HepG2 (cell line): Measurements from ENCODE around the gene NME4. TPM values are rescaled to one million over a fixed set of nuclear protein-coding genes. Genes with fewer than 3 reads are reported as not detected.

Experiments
- CREM ChIP-seq, 2 experiments: sonication (generic) in 1 of 2; formaldehyde crosslinking in 1 of 2; IDR thresholded peaks; 2 replicates each; pipeline versions ENCODE4 v1.4.0 to v1.6.1; 2016 to 2020; ENCODE audit warnings: antibody characterized with exemption in 1 of 2, mild to moderate bottlenecking in 1 of 2, missing genetic modification reagents in 1 of 2
- HDAC2 ChIP-seq: sonication (generic); formaldehyde crosslinking; IDR thresholded peaks from 2 replicates; pipeline ENCODE4 v1.4.0; 2020; ENCODE audit warnings: missing genetic modification reagents
- HNRNPL ChIP-seq: fragments of 200-400 bp; formaldehyde crosslinking; IDR thresholded peaks from 2 replicates; pipeline ENCODE4 v1.6.1; 2017; ENCODE audit warnings: mild to moderate bottlenecking, low read depth, low read length
- KAT7 ChIP-seq: IDR thresholded peaks from 2 replicates; pipeline ENCODE4 v1.6.1; 2018; ENCODE audit warnings: borderline replicate concordance, missing compliant biosample characterization
- KAT8 ChIP-seq: IDR thresholded peaks from 2 replicates; pipeline ENCODE4 v1.6.1; 2016; ENCODE audit warnings: missing genetic modification reagents, missing compliant biosample characterization
- KDM2A ChIP-seq: sonication (generic); formaldehyde crosslinking; IDR thresholded peaks from 2 replicates; pipeline ENCODE4 v1.4.0; 2020; ENCODE audit warnings: low read depth, missing genetic modification reagents, borderline replicate concordance
- KDM6A ChIP-seq: IDR thresholded peaks from 2 replicates; pipeline ENCODE4 v1.6.1; 2016; ENCODE audit warnings: low read depth
- MEIS1 ChIP-seq: sonication (generic); formaldehyde crosslinking; IDR thresholded peaks from 2 replicates; pipeline ENCODE4 v1.9.0; 2021; ENCODE audit warnings: mild to moderate bottlenecking, missing genetic modification reagents, moderate library complexity, borderline replicate concordance
- MYC ChIP-seq: sonication (generic); formaldehyde crosslinking; IDR thresholded peaks from 2 replicates; pipeline ENCODE4 v1.9.0; 2021; ENCODE audit warnings: missing genetic modification reagents, borderline replicate concordance
- NCOA2 ChIP-seq: sonication (generic); formaldehyde crosslinking; IDR thresholded peaks from 2 replicates; pipeline ENCODE4 v1.8.0; 2022; ENCODE audit warnings: inconsistent platforms
- NRL ChIP-seq: sonication (generic); formaldehyde crosslinking; IDR thresholded peaks from 2 replicates; pipeline ENCODE4 v1.5.0; 2020; ENCODE audit warnings: missing genetic modification reagents, mild to moderate bottlenecking, moderate library complexity, borderline replicate concordance
- RBFOX2 ChIP-seq: fragments of 200-400 bp; formaldehyde crosslinking; IDR thresholded peaks from 2 replicates; pipeline ENCODE4 v1.6.1; 2017; ENCODE audit warnings: low read depth, mild to moderate bottlenecking, low read length
- RELA ChIP-seq: sonication (generic); formaldehyde crosslinking; IDR thresholded peaks from 2 replicates; pipeline ENCODE4 v1.4.0; 2020; ENCODE audit warnings: missing genetic modification reagents
- SNAI1 ChIP-seq: sonication (generic); formaldehyde crosslinking; IDR thresholded peaks from 2 replicates; pipeline ENCODE4 v1.5.0; 2020; ENCODE audit warnings: mild to moderate bottlenecking, missing genetic modification reagents, borderline replicate concordance
- TEAD3 ChIP-seq: optimal IDR thresholded peaks from 2 replicates; pipeline ENCODE3; 2016; ENCODE audit warnings: borderline replicate concordance
- YEATS4 ChIP-seq: sonication (generic); formaldehyde crosslinking; IDR thresholded peaks from 2 replicates; pipeline ENCODE4 v1.4.0; 2020; ENCODE audit warnings: missing genetic modification reagents, borderline replicate concordance
- ZC3H13 ChIP-seq: sonication (generic); formaldehyde crosslinking; IDR thresholded peaks from 2 replicates; pipeline ENCODE4 v1.8.1; 2023; ENCODE audit warnings: mild to moderate bottlenecking, missing genetic modification reagents, moderate library complexity
- ZFX ChIP-seq: sonication (generic); formaldehyde crosslinking; IDR thresholded peaks from 2 replicates; pipeline ENCODE4 v1.4.0; 2020; ENCODE audit warnings: mild to moderate bottlenecking, low read depth, missing genetic modification reagents, moderate library complexity
- ZNF275 ChIP-seq: sonication (generic); formaldehyde crosslinking; IDR thresholded peaks from 2 replicates; pipeline ENCODE4 v1.8.0; 2022; ENCODE audit warnings: missing genetic modification reagents, mild to moderate bottlenecking, inconsistent platforms, borderline replicate concordance
- ZNF451 ChIP-seq: sonication (generic); formaldehyde crosslinking; IDR thresholded peaks from 2 replicates; pipeline ENCODE4 v1.5.0; 2020; ENCODE audit warnings: mild to moderate bottlenecking, missing genetic modification reagents
- ZNF564 ChIP-seq: sonication (generic); formaldehyde crosslinking; IDR thresholded peaks from 2 replicates; pipeline ENCODE4 v1.8.1; 2023; ENCODE audit warnings: mild to moderate bottlenecking, missing genetic modification reagents
- ZNF724P ChIP-seq: sonication (generic); formaldehyde crosslinking; IDR thresholded peaks from 2 replicates; pipeline ENCODE4 v1.8.0; 2022; ENCODE audit warnings: missing genetic modification reagents, borderline replicate concordance
- ZNF788 ChIP-seq: sonication (generic); formaldehyde crosslinking; IDR thresholded peaks from 2 replicates; pipeline ENCODE4 v1.5.0; 2020; ENCODE audit warnings: mild to moderate bottlenecking, missing genetic modification reagents, borderline replicate concordance
- polyA plus RNA-seq, 8 experiments: library from polyadenylated mRNA; depleted of rRNA in 3 of 8; stranded (reverse) in 7 of 8; unstranded in 1 of 8; fragments of >200 nt; fragmentation: Illumina TruSeq in 4 of 8; extraction: Trizol in 4 of 8; gene quantifications; 2 replicates each; pipeline versions ENCODE4 v1.2.1 to v1.2.3, GENCODE V29; 2011 to 2016; ENCODE audit warnings: low read depth in 4 of 8, missing spikeins in 1 of 8, mixed read lengths in 1 of 8; ENCODE audit not compliant: insufficient read depth in 1 of 8
- total RNA-seq, 5 experiments: library from RNA; depleted of rRNA; stranded (reverse); fragments of >200 nt; fragmentation: Illumina TruSeq; extraction: Trizol; gene quantifications; 2 replicates each; pipeline ENCODE4 v1.2.3, GENCODE V29; 2016; ENCODE audit warnings: low read depth in 1 of 5
- TF ChIP-seq, protein P1 (sequence below): sonication (generic); formaldehyde crosslinking; IDR thresholded peaks from 2 replicates; pipeline ENCODE4 v1.4.0; 2020; ENCODE audit warnings: mild to moderate bottlenecking, missing genetic modification reagents
- TF ChIP-seq, protein P2 (sequence below): sonication (generic); formaldehyde crosslinking; IDR thresholded peaks from 2 replicates; pipeline ENCODE4 v1.4.0; 2020; ENCODE audit warnings: missing genetic modification reagents

NME4 gene
- total and polyA plus RNA-seq, 2 of the 13 experiments (the other 11 are each of a cell fraction or from before 2014, with no cell fraction given), result 121 to 263 TPM

GRCh38 chr16:359067-359763, 37.8 kb upstream of the NME4 start (continued):
- TF ChIP-seq SNAI1 (CRISPR knock-in tag) (0 out of 2 replicates have a peak, but pooled peaks have one; percentile 55), MEIS1 (no peak), ZNF724P (peak; percentile 61; the same call in 1 of the 2 replicates), KAT8 (peak; percentile 64; the same call in 1 of the 2 replicates), KDM2A (CRISPR knock-in tag) (peak; percentile 53; the same call in 1 of the 2 replicates), KAT7 (peak; percentile 50; the same call in 1 of the 2 replicates), HDAC2 (peak; percentile 91), NCOA2 (CRISPR knock-in tag) (0 out of 2 replicates have a peak, but pooled peaks have one; percentile 21), HNRNPL (peak; percentile 86), RBFOX2 (peak; percentile 52), KDM6A (CRISPR knock-in tag) (peak; percentile 68; the same call in 1 of the 2 replicates), ZNF451 (CRISPR knock-in tag) (peak; percentile 6; the same call in 1 of the 2 replicates), ZNF564 (CRISPR knock-in tag) (peak; percentile 60; the same call in 1 of the 2 replicates), YEATS4 (CRISPR knock-in tag) (peak; percentile 64; the same call in 1 of the 2 replicates), ZC3H13 (peak; percentile 62; the same call in 1 of the 2 replicates), CREM (IDR thresholded peaks at IDR 0.05) (peak; percentile 53; the same call in 1 of the 2 replicates), CREM (CRISPR knock-in tag; IDR thresholded peaks at IDR 0.05) (no peak), TEAD3 (CRISPR knock-in tag) (peak; percentile 61), ZNF275 (CRISPR knock-in tag) (no peak), RELA (CRISPR knock-in tag) (no peak), NRL (peak; percentile 83), ZFX (CRISPR knock-in tag) (peak; percentile 90), ZNF788 (peak; percentile 53; the same call in 1 of the 2 replicates), MYC (CRISPR knock-in tag) (peak; percentile 69)
- TF ChIP-seq, protein P1, sequence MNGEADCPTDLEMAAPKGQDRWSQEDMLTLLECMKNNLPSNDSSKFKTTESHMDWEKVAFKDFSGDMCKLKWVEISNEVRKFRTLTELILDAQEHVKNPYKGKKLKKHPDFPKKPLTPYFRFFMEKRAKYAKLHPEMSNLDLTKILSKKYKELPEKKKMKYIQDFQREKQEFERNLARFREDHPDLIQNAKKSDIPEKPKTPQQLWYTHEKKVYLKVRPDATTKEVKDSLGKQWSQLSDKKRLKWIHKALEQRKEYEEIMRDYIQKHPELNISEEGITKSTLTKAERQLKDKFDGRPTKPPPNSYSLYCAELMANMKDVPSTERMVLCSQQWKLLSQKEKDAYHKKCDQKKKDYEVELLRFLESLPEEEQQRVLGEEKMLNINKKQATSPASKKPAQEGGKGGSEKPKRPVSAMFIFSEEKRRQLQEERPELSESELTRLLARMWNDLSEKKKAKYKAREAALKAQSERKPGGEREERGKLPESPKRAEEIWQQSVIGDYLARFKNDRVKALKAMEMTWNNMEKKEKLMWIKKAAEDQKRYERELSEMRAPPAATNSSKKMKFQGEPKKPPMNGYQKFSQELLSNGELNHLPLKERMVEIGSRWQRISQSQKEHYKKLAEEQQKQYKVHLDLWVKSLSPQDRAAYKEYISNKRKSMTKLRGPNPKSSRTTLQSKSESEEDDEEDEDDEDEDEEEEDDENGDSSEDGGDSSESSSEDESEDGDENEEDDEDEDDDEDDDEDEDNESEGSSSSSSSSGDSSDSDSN, result peak; percentile 76
- TF ChIP-seq, protein P2, sequence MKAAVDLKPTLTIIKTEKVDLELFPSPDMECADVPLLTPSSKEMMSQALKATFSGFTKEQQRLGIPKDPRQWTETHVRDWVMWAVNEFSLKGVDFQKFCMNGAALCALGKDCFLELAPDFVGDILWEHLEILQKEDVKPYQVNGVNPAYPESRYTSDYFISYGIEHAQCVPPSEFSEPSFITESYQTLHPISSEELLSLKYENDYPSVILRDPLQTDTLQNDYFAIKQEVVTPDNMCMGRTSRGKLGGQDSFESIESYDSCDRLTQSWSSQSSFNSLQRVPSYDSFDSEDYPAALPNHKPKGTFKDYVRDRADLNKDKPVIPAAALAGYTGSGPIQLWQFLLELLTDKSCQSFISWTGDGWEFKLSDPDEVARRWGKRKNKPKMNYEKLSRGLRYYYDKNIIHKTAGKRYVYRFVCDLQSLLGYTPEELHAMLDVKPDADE, result 0 out of 2 replicates have a peak, but pooled peaks have one; percentile 17
